C4-2B (cell line): ENCODE results near the gene KIF26B.

ENCODE experiments used
- ZFX ChIP-seq: fragments of 450-650 bp; IDR thresholded peaks from 2 replicates; pipeline ENCODE4 v1.6.1; 2017
- TF ChIP-seq, protein P1 (sequence below): fragments of 450-650 bp; conservative IDR thresholded peaks from 2 replicates; pipeline ENCODE4 v1.5.1; 2017; ENCODE audit warnings: mild to moderate bottlenecking

- TF ChIP-seq, protein P1, sequence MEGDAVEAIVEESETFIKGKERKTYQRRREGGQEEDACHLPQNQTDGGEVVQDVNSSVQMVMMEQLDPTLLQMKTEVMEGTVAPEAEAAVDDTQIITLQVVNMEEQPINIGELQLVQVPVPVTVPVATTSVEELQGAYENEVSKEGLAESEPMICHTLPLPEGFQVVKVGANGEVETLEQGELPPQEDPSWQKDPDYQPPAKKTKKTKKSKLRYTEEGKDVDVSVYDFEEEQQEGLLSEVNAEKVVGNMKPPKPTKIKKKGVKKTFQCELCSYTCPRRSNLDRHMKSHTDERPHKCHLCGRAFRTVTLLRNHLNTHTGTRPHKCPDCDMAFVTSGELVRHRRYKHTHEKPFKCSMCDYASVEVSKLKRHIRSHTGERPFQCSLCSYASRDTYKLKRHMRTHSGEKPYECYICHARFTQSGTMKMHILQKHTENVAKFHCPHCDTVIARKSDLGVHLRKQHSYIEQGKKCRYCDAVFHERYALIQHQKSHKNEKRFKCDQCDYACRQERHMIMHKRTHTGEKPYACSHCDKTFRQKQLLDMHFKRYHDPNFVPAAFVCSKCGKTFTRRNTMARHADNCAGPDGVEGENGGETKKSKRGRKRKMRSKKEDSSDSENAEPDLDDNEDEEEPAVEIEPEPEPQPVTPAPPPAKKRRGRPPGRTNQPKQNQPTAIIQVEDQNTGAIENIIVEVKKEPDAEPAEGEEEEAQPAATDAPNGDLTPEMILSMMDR = no peak
- no peak for TF ChIP-seq ZFX
Measured at GRCh38 chr1:245370905-245371581, 216.3 kb downstream of the KIF26B start.
